IPS-18c (cell line): ENCODE data around the gene KIF16B.

ENCODE experiments used
- H3K4me3 ChIP-seq: 2 replicates; pipeline ENCODE4 v1.7.0; 2013; ENCODE audit warnings: low read depth, mild to moderate bottlenecking, low read length, moderate library complexity; ENCODE audit not compliant: insufficient read depth
- H3K9me3 ChIP-seq: one replicate; pipeline ENCODE4 v1.6.1; 2013; ENCODE audit warnings: mild to moderate bottlenecking, low read length, moderate library complexity; ENCODE audit not compliant: control insufficient read depth, insufficient read depth

The KIF16B gene

DNA sequence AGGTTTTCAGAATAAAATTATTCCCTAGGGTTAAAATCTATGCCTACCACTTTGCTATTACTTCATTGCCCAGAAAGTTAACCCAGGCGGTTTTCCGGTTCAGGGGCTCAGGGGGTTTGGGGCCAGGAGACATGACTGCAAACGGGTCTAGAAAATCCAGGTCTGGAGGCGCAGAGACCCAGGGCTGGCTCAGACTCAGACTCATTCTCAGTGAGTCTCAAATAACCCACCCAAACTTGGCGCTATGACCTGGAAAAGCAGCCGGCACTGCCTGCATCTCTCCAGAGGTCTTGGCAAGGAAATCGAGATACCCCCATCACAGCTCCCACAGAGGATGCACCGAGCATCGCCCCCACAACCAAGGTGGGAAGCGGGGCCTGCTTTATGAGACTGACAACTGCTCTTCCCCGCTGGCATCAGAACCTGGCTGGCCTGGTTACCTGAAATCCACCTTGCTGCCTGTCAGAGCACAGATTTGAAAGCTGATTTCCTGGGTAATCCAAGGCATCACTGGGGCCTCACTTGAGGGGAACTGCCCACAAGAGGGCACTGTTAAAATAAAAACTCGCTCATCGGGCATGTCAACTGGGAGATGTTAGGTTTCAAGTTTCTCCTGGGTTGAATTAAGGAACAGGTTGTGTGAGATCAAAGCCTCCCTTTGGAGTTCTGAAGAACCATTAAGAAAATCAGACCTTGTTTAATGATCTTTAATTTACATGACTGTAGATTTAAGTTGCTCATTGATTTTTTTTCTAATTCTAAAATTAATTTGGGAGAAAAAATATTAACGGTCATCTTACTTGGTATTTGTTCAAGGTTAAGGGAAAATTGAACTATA is 55.1 kb downstream of the KIF16B start:
- no peaks in the 10 kb centered on the region for H3K9me3 ChIP-seq
- H3K4me3 ChIP-seq: no peak overlapping the region

DNA sequence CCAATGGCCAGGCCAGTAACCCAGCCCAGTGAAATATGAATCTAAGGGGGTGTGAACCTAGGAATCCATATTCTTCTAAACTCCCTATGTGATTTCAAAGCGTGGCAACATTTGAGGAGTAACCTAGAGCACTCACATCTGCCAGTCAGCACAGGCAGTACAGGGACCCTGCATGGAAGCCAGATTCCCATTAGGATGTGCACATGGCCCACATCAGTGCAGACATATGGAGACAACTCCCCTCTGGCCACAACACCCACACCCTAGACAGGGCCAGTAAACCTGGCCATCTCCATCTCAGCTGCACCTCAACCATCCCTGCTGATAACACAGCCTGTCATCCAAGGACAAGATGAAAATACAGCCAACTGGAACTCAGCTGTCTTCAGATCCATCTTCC is 56.5 kb downstream of the KIF16B start:
- no peak overlapping the region for H3K4me3 ChIP-seq
- H3K9me3 ChIP-seq: no peaks in the 10 kb centered on the region

DNA sequence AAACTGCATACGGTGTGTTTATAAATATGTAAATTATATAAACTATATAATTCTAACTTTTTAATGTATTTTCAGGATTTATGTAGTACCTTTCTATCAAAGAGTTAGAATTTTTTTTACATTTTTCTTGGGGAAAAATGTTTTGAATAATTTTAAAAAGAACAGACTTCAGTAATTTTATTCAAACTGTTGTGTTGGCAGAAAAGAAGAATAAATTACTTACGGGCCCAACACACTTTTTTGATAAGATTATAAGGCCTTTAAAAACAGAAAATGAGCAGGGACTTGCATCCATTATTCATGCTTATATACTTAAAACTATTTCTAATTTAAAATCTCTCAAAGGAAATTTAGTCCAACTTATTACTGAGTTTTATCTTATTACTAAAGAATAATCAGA is 58.2 kb downstream of the KIF16B start:
- H3K9me3 ChIP-seq: no peaks in the 10 kb centered on the region
- no peak overlapping the region for H3K4me3 ChIP-seq

DNA sequence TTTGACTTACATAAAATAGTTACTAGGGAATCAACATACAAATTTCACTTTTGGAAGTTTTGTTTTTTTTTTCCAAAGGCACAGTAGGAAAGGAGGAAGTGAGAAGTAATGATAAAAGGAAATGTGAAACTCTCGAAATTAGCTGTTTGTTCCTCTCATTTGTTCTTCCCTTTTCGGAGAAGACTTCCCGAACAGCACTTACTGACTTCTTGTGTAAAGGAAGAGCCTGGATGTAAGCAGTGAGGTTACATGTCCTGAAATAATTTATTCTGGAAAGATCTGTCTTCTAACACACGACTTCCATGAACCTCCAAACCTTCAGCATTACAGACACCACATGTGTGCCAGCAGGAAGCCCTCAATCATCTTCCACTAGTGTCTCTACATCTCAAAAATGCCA is 59.1 kb downstream of the KIF16B start:
- no peak overlapping the region for H3K4me3 ChIP-seq
- H3K9me3 ChIP-seq: no peaks in the 10 kb centered on the region

DNA sequence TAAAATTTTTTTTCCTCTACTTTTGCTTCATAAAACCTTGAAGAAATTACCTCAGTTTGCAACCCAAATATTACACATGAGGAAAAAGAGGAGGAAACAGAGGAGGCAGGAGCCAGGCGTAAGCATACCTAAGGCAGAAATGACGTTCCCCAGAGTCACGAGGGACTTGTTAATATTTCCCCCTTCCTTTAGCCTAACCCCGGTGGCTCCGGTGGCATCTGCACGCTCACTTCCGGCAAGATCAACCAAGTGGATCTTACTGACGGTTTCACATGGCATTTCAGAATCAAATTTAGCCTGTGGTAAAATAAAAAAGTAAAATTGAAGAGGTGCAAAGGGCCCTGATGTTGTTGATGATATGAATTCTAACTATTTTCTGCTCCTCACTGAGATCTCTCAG is 67.4 kb downstream of the KIF16B start:
- no peak overlapping the region for H3K4me3 ChIP-seq
- H3K9me3 ChIP-seq: no peaks in the 10 kb centered on the region

DNA sequence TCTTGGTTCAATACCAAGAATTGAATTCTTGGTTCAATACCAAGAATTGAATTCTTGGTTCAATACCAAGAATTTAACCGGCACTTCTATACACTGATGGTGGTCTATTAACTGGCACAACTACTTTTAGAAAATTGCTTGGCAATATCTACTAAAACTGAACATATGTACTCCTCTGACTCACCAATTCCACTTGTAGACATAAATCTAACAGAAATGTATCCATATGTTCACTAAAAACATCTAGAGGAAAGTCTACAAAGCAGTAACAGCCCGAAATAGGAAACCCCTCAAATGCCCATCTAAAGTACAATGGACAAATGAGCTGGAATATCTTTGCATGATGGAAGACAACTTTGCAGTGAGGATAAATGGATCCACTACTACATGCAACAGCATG is 71.9 kb downstream of the KIF16B start:
- H3K4me3 ChIP-seq: no peak overlapping the region
- no peaks in the 10 kb centered on the region for H3K9me3 ChIP-seq

DNA sequence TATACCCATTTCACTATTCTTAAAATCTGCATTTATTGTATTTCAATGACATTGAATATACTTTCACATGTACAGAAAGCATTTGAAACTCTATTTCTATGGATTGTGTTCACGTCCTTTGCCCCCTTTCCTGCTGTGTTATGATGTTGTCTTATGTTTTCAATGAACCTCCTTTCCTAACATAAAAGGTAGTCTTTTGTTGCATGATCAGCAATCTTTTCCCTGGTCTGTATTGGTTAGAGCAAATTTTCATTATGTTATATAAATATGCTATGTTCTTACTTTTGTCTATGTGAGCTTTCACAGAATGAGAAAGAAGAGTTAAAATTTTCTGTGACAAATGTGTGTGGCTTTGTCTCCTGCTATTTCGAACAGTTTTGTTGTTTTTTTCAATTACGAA is 73.1 kb downstream of the KIF16B start:
- H3K9me3 ChIP-seq: no peaks in the 10 kb centered on the region
- H3K4me3 ChIP-seq: no peak overlapping the region

DNA sequence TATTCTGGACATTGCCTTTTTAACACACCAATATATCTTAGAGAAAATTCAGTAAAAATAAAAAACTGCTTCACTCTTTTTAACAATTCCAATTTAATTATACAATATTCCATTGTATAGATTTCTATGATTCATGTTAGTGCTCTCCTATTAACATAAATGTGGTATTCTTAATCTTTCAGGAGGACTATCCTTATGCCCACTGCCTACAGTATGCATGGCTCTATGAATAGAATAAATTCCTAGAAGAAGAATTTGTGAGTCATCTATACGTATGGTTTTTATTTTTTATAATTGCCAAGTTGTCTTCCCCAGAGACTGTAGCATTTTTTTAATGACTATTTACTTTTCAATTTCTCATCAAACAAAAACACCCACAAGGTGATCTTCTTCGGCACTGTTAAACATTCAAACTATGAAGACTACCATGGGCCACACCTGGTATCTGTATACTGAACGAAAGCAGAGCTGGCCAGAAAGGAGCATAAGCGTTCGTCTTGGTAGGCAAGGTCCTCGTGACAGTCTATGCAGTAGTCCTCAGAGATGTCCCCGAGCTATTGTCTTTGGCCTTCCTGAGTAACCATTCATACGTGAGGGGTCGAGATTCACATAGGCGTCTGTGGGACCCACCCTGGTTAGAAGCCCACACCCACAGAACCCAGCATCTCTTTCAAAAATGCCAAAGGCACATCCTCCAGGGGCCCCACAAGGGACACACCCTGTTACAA is 74.6 kb downstream of the KIF16B start:
- no peak overlapping the region for H3K4me3 ChIP-seq
- no peaks in the 10 kb centered on the region for H3K9me3 ChIP-seq

DNA sequence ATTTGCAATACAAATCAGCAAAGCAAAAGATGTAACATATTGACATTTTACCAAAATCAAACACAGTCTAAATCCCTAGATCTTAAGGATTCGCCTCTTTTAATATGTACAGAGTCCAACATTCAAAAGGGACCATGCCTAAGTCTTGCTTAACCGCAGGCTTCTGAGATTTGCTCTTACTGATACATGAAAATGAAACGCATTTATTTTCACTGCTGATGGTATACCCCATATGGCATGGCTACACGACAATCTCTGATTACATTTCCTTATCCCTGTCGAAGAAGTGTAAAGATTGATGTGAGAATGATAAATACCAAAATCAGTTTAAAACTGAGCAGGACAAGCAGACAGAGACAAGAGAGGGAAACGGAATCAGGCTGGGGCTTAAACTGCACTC is 75.4 kb downstream of the KIF16B start:
- Histone ChIP-seq H3K4me3 (no peak overlapping the region), H3K9me3 (no peaks in the 10 kb centered on the region)

DNA sequence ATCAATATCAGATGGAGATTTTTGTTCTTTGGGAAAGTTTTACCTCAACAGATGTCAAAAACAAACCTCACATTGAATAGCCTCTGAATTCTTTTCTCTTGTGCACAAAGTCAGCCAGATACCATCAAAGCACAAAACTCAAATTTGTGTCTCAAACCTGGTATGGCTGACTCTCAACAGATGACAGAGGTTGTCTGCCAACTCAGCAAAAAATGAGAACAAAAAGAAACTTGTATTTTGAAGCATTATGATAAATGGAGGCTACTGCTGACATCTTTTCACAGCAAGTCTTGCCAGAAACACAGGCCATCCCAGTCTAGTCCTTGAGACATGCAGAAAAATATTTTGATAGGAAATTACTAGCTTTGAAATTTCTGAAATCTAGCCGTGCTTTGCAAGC is 79.8 kb downstream of the KIF16B start:
- Histone ChIP-seq H3K9me3 (no peaks in the 10 kb centered on the region), H3K4me3 (no peak overlapping the region)

DNA sequence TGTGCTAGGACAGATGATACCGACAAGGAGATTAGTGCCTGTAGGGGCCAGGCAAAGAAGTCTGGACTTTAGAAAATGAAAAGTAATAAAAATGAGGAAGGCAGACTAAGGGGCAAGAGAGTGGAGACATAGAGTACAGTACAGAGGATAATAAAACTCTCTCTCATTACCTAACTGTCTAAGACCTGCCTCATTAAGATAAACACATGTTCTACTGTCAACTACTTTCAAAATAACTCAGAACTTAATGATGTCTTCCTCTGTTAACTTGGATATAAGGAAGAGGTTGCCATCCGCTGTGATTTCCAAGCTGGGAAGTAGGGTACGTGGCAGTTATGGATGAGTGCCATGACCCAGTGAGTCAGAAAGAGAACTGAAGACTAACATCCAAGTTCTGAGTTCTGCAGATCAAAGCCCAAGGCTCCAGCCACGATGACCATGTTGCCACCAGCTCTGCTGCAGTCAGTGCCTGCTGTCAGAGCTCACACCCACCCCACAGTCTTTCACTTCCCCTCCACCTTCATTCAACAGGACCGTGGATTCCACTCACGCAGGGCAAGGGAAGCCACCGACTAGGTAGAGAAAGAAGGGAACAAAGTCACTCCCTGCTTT is 81.8 kb downstream of the KIF16B start:
- Histone ChIP-seq H3K9me3 (no peaks in the 10 kb centered on the region), H3K4me3 (no peak overlapping the region)

DNA sequence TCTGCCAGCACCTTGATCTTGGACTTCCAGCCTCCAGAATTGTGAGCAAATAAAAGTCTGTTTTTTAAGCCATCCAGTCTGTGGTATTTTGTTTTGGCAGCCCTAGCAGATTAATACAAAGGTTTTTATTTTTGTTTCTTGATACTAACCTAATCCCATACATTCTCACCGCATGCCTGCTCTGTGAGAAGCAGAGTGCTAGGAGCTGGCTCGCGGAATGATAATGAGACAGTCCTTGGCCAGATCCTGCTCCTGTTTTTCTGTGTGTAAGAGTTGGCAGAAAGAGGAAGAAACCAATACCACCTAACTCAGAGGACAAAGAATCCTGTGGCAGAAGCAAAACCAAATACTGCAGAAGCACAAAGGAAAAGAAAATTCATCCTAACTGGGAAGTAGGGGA is 82.6 kb downstream of the KIF16B start:
- Histone ChIP-seq H3K9me3 (no peaks in the 10 kb centered on the region), H3K4me3 (no peak overlapping the region)

DNA sequence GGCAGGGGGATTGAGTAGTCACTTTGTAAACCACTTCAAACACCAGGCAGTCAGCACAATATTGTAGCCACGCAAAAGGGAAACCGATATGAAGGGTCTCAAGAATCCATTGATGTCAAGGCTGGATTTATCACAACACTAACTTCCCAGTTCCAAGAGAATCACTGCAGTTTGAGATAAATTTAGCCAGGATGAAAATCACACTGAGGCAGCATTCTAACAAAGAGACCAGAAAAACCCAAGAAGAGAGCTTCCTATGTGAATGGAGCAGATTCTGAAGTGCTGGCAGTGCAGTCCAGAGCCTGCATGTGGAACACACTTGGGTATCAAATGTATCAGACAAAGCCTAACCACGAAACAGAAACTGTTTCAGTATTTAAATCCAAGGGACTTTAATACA is 84.6 kb downstream of the KIF16B start:
- Histone ChIP-seq H3K4me3 (no peak overlapping the region), H3K9me3 (no peaks in the 10 kb centered on the region)

DNA sequence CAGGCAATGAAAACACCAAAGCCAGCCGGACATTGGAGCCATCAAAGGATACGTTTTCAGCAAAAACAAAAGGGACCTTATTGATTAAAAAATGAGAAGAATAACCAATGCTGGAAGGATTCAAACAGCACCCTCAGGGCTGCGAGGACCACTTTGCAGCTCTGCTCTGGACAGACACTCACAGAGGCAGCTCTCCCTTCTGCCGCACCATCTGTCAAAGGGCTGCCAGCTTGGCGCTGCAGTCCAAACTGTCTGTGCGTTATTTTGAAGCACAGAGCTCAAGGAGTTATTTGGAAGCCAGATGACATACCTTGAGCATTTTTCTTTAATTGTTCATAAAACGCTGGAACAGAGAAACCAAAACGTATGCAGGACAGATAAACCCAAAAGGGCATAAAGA is 85.2 kb downstream of the KIF16B start:
- H3K4me3 ChIP-seq: no peak overlapping the region

DNA sequence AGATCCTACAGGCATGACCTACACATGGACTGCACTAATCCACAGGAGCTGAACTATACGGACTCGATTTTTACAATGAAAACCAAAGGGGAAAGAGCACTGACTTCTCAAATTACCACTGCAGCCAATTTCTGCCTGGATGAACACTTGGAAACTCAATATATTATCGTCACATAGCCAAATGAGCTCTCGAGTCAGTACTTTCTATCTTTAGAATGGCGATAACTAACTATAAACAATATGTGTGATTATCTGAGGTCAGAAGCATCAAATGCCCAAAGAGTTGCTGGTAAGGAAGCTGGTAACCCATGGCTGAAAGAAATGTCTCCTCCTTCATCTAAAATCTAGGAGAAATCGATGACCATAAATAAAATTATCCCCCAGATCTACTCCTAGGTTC is 86.7 kb downstream of the KIF16B start:
- Histone ChIP-seq H3K9me3 (no peaks in the 10 kb centered on the region), H3K4me3 (no peak overlapping the region)

More for the DNA sequence above, 85.2 kb downstream of the KIF16B start:
- no peaks in the 10 kb centered on the region for H3K9me3 ChIP-seq

DNA sequence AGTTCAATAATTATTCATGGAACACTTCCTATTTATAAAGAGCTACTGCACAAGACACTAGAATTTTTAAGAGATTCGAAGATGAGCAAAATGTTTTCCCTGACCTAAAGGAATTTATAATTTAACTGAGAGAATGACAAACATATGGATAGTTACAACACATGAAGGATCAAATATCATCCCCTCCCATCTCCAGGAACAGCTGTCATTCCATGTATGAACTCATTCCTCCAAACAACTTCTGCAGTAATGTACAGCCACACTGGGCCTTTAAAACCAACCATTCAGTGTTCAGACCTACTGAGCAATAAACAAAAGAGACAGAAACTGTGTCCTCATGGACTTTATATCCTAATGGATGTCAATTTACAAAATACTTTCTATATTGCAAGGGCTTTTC is 87.8 kb downstream of the KIF16B start:
- Histone ChIP-seq H3K4me3 (no peak overlapping the region), H3K9me3 (no peaks in the 10 kb centered on the region)

DNA sequence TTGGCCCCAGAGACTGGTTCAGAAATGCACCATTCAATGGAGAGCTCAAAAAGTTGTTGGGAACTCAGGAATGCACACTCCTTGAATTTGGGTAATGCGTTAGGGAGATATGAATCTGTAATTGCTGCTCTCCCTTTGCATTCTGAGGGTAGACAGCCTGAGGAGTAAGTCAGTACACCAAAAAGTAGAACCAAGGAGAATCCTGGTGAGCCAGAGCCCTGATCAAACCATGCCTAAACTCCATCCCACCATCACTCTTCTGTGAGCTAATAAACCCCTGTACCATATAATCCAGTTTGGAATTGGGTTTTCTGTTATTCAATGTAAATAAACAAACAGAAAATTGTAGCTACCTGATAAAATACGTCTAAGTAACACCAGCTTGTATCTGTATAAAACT is 90.2 kb downstream of the KIF16B start:
- Histone ChIP-seq H3K9me3 (no peaks in the 10 kb centered on the region), H3K4me3 (no peak overlapping the region)

DNA sequence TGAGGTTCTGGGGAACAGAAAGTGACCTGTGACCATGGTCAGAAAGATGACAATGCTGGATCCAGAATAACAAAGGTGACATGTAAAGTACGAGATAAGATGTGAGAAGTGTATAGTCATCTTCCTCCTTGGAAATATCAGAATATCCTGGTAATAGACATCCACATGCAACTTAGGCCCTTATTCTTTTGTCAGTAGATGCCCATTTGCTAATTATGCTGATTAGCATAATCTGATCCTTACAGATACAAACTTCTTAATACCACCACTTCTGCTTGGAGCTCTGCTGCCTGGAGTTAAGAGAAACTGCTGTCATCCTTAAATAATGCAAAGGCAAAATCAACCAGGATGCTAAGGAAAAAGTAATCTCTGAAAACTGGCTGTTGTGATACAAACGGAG is 91.3 kb downstream of the KIF16B start:
- Histone ChIP-seq H3K9me3 (no peaks in the 10 kb centered on the region), H3K4me3 (no peak overlapping the region)
